Raji (cell line): Measurements from ENCODE around the gene FAM98C.
A peak's percentile ranks its signal among the peaks of the same experiment; 100 is the strongest.

ENCODE experiments used
- POLR2A ChIP-seq: IDR thresholded peaks from 2 replicates; pipeline ENCODE4 v1.6.1; 2011; ENCODE audit warnings: low read depth, low read length, control low read depth; ENCODE audit not compliant: insufficient read depth

Gene FAM98C

GRCh38 chr19:38375098-38375493 is 27.8 kb upstream of the FAM98C start:
- TF ChIP-seq POLR2A: no peak

GRCh38 chr19:38375748-38376147 is 27.1 kb upstream of the FAM98C start:
- 0 out of 2 replicates have a peak, but pooled peaks have one; percentile 5 for TF ChIP-seq POLR2A

DNA sequence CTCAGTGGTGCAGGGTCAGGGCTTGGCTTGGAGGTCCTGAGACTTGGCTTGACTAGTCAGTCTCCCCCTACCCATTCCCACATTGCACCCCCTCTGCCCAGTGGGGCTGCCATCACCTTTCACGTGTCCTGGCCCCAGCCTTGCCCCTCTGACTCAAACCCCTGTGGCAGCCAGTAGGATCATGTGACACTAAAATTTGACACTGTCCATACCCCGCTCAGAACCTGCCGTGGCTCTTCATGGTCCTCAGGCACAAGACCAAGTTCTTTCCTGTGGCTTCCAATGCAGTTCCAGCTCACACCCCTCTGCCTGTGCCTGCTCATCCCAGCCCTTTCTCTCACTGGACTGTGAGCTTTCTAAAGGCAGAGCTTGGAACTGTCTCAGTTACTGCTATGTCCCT is 26.3 kb upstream of the FAM98C start:
- TF ChIP-seq POLR2A: no peak

DNA sequence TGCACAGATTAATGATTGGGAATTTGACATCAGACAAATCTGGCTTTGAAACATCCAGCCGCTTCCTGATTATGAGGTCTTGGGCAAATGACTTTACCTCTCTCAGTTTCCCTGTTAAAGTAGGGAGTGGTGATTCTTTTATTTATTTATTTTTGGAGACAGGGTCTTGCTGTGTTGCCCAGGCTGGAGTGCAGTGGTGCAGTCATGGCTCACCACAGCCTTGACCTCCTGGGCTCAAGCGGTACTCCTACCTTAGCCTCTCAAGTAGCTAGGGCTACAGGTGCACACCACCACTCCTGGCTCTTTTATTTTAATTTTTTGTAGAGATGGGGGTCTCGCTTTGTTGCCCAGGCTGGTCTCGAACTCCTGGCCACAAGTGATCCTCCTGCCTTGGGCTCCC is 25.8 kb upstream of the FAM98C start:
- TF ChIP-seq POLR2A: no peak

- no peak for TF ChIP-seq POLR2A
These were observed 24.0 kb upstream of the FAM98C start for GRCh38 chr19:38378866-38379265.

GRCh38 chr19:38381138-38381537 is 21.8 kb upstream of the FAM98C start:
- TF ChIP-seq POLR2A: no peak

GRCh38 chr19:38383184-38383583 is 19.7 kb upstream of the FAM98C start:
- no peak for TF ChIP-seq POLR2A

- TF ChIP-seq POLR2A: no peak
These were observed 19.1 kb upstream of the FAM98C start for GRCh38 chr19:38383743-38384142.

GRCh38 chr19:38384209-38385027 is 18.5 kb upstream of the FAM98C start:
- TF ChIP-seq POLR2A: no peak

DNA sequence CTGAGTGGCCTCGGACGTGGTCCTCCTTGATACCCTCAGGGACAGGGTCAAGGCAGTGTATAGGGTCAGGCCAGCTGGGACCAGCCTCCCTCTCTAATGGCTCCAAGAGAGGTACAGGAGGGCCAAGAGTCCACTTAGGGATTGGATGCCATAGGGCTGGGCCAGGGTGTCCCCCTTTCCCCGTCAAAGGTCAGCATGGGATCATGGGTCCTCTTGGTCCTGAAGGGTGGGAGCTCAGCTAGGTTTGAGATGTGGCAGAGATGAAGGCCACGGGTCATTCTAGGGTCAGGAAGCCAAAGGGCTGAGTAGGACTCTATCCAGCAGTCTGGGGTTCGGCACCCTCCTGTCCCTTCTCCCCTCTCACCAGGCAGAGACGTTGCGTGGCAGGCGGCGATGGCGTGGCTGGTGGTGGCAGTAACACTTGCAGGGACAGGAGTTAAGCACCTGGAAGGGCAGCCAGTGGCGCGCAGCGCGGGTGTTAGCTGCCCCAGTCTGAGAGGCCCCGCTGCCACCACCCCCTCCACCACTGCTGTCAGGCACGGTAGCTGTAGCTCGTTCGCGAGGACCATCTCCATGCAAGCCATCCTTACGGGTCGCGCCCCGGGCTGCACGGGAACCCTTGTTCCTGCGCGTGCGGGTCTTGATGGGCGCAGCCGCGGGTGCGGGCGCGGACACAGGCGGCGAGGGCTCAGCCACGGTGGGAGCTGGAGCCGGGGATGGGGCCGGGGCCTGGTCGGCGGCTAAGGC is 17.7 kb upstream of the FAM98C start:
- no peak for TF ChIP-seq POLR2A

DNA sequence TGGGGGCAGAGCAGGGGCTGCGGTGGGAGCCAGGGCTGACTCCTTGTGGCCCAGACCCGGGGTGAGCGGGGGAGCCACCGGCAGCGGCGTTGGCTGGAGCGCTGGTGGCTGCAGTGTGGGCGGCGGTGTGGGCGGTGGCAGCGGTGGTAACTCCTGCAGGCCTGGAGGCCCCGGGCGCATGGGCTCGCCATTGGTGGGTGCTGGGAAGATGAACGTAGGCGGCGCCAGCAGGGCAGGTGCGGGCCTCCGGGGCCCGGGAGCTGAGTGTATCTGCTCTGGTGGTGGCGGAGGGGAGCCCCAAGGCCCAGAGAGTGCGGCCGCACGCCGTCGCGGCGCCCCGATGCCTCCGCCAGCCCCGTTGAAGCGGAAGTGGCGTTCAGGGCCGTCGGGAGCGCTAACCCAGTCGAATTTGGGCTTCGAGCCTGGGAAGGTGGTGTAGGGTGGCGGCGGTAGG is 17.1 kb upstream of the FAM98C start:
- no peak for TF ChIP-seq POLR2A

GRCh38 chr19:38386300-38386970 is 16.5 kb upstream of the FAM98C start:
- no peak for TF ChIP-seq POLR2A

DNA sequence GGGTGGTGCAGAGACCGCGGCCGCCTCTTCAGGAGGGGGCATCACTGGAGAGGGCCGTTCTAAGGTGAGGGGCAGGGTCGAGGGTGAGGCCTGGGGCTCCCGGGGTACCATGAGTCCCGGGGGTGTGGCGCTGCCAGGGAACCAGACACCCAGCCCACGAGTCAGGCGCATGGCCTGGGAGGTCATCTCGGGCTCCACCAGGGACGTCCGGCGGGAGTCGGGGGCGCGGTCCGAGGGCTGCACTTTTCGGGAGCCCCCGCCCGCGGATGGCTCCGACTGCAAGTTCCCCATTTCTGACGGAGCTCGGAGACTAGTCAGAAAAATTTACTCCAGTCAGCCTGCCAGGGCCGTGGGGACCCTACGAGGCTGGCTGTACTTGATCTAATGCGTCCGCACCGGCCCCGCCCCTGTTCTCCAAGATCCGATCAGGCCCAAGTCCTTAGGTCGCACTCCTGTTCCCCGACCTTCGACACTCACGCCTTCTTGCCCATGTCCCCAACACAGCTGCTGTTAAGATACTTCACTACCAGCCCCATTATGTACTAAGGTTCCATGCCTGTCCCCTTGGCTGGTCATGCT is 15.8 kb upstream of the FAM98C start:
- TF ChIP-seq POLR2A: no peak

- TF ChIP-seq POLR2A: no peak
These were observed 15.1 kb upstream of the FAM98C start, which contains the start of gene GGN for GRCh38 chr19:38387550-38388348. GGN (minus strand) TSS chr19:38388034; CDS start chr19:38387261, 773 bp downstream.

GRCh38 chr19:38388349-38389100 is 14.4 kb upstream of the FAM98C start, which contains the start of gene SPRED3:
SPRED3 (plus strand) TSS chr19:38388697; CDS start chr19:38390303, 1,606 bp downstream.
- no peak for TF ChIP-seq POLR2A
